SK-N-MC (cell line): ENCODE measurements around the gene TARP.

Source experiments
- EZH2 ChIP-seq: fragments of 200-600 bp; sonication (generic); IDR thresholded peaks from one replicate; pipeline ENCODE4 v1.6.1; 2017; ENCODE audit warnings: antibody characterized with exemption
- POLR2AphosphoS5 ChIP-seq: IDR thresholded peaks from 2 replicates; pipeline ENCODE4 v1.6.1; 2012; ENCODE audit warnings: mild to moderate bottlenecking, low read depth, low read length, borderline replicate concordance

GRCh38 chr7:38244516-38244915 is 28.9 kb downstream of the TARP start:
- TF ChIP-seq EZH2: no peak
- TF ChIP-seq POLR2AphosphoS5: no peak
